Mucosa of stomach (tissue), 1 donor: Measurements from ENCODE around the gene TMEM203.
A peak's percentile ranks its signal among the peaks of the same experiment; 100 is the strongest.

Experiments
- H3K27me3 ChIP-seq: one replicate; pipeline ENCODE4 v1.7.0; 2013; ENCODE audit warnings: mild to moderate bottlenecking, low read length; ENCODE audit not compliant: control insufficient read depth, insufficient read depth
- H3K36me3 ChIP-seq: one replicate; pipeline ENCODE4 v1.7.0; 2013; ENCODE audit warnings: low read length; ENCODE audit not compliant: control insufficient read depth, insufficient read depth
- H3K4me1 ChIP-seq: one replicate; pipeline ENCODE4 v1.7.0; 2013; ENCODE audit warnings: mild to moderate bottlenecking, low read length; ENCODE audit not compliant: control insufficient read depth, insufficient read depth
- H3K4me3 ChIP-seq: one replicate; pipeline ENCODE4 v1.7.0; 2013; ENCODE audit warnings: low read length
- H3K9ac ChIP-seq: one replicate; pipeline ENCODE4 v1.7.0; 2013; ENCODE audit warnings: mild to moderate bottlenecking, low read length, moderate library complexity
- H3K9me3 ChIP-seq: one replicate; pipeline ENCODE4 v1.7.0; 2013; ENCODE audit warnings: mild to moderate bottlenecking, low read length, moderate library complexity; ENCODE audit not compliant: control insufficient read depth
- donor health status: Pancreatic carcinoma.

Gene TMEM203

DNA sequence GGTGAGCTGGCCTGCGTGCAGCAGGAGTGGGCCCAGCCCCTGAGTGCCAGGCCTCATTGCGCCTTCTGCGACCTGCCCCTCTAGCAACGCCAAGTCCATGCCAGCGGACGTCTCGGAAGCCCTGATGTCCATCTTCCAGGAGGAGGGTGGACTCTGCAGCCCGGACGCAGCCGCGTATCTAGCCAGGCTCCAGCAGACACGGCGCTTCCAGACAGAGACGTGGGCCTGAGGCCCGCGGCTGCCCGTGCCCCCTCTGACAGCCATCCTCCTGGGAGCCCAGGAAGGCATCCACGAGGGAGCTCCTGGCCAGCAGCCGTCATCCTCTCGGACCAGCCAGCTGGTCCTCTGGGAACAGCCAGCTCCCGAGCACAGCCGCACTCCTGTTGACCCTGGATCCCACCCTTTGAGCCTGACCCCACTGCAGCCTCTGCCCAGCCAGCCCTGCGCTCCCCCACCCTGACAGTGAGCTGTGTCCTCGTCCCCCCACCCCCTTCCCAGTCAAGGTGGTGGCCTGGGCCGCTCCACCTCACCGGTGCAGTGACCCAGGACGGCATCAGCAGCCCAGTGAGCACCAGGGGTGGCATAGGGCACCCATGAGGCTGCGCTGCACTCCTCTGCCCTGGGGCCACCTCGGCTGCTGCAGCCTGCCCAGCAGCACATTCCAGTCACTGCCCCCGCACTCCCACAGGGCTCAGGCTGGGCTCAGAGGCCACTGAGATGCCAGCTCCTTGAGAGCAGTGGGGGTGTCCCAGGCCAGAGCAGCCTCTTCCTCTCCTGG is 10.9 kb upstream of the TMEM203 start:
- peak overlapping the region; percentile 53 for H3K9ac ChIP-seq
- H3K4me1 ChIP-seq: peaks cover 30% of the 10 kb centered on the region
- no peaks in the 10 kb centered on the region for H3K27me3 ChIP-seq
- no peaks in the 10 kb centered on the region for H3K36me3 ChIP-seq
- no peak overlapping the region for H3K4me3 ChIP-seq
- no peaks in the 10 kb centered on the region for H3K9me3 ChIP-seq

DNA sequence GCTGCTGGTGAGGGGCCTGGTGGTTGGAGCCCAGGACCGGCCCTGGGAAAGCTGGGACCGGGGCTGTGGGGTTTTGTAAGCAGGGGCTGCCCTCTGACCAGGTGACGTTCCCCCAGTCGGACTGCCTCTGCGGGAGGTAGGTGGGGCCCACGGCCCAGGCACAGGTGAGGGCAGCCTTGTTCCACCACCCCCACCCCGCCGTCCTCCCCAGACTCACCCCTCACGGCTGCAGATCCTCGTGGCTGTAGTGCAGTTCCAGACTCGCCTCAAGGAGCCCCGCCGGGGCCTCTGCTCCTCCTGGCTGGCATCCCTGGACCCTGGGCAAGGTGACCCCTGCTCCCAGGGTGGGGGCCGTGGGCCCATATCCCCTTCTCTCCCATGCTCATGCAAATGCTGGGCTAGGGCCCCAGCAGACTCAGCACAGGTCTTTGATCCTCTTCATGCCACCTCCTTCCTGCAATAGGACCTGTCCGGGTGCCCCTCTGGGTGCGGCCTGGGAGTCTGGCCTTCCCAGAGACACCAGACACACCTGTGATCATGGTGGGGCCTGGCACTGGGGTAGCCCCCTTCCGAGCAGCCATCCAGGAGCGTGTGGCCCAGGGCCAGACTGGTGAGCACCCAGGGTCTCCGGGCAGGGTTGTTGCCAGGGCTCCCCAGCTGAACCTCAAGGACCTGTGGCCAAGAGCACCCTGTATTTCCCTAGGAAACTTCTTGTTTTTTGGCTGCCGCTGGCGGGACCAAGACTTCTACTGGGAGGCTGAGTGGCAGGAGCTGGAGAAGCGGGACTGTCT is 9.9 kb upstream of the TMEM203 start:
- Histone ChIP-seq H3K36me3 (no peaks in the 10 kb centered on the region), H3K4me3 (no peak overlapping the region), H3K27me3 (no peaks in the 10 kb centered on the region), H3K9ac (no peak overlapping the region), H3K9me3 (no peaks in the 10 kb centered on the region), H3K4me1 (peaks cover 27% of the 10 kb centered on the region)

DNA sequence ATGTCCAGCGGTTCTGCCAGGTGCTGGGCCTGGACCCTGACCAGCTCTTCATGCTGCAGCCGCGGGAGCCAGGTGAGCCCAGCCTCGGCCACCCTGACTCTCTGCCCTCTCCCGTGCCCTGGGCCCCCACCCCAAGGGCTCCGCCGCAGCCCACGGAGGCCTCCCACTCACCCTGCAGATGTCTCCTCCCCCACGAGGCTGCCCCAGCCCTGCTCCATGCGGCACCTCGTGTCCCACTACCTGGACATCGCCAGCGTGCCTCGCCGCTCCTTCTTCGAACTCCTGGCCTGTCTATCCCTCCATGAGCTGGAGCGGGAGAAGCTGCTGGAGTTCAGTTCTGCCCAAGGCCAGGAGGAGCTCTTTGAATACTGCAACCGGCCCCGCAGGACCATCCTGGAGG is 9.2 kb upstream of the TMEM203 start:
- no peak overlapping the region for H3K4me3 ChIP-seq
- peaks cover 19% of the 10 kb centered on the region for H3K4me1 ChIP-seq
- no peaks in the 10 kb centered on the region for H3K27me3 ChIP-seq
- no peaks in the 10 kb centered on the region for H3K36me3 ChIP-seq
- no peak overlapping the region for H3K9ac ChIP-seq
- no peaks in the 10 kb centered on the region for H3K9me3 ChIP-seq

DNA sequence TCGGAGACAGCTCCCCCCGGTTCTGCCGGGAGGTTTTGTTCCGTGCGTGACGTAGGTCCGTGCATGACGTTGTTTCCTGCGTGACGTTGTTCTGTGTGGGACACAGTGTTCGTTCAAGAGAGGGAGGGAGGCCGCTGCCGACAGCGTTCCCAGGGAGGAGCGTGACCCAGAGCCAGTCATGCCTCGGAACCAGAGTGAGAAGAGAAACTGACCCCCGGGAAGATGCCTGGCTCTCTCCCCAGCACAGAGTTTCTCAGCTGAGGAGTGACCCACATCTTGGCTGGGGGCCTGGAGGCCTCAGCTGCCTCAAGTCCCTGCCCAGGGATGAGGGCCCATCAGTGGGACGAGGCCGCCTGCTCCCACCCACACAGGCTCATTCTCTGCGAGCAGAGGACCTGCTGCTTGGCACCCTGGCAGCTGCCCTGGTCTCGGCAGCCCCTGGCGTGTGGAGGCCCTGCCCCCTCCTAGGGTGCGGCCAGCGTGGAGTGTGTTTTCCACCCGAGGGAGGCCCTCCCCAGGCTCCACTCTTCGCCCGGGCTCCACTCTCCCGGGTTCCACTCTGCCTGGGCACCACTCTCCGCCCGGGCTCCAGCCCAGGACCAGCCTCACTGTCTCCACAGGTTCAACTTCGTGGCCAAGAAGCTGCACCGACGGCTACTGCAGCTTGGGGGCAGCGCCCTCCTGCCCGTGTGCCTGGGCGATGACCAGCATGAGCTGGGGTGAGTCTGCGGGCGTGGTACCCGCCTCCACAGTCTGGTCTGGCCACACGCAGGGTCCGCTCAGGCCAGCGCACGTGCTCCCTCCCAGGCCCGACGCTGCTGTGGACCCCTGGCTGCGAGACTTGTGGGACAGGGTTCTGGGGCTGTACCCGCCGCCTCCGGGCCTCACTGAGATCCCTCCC is 8.0 kb upstream of the TMEM203 start:
- H3K9ac ChIP-seq: no peak overlapping the region
- H3K9me3 ChIP-seq: no peaks in the 10 kb centered on the region
- peaks cover 9% of the 10 kb centered on the region for H3K4me1 ChIP-seq
- H3K4me3 ChIP-seq: no peak overlapping the region
- no peaks in the 10 kb centered on the region for H3K27me3 ChIP-seq
- H3K36me3 ChIP-seq: no peaks in the 10 kb centered on the region

DNA sequence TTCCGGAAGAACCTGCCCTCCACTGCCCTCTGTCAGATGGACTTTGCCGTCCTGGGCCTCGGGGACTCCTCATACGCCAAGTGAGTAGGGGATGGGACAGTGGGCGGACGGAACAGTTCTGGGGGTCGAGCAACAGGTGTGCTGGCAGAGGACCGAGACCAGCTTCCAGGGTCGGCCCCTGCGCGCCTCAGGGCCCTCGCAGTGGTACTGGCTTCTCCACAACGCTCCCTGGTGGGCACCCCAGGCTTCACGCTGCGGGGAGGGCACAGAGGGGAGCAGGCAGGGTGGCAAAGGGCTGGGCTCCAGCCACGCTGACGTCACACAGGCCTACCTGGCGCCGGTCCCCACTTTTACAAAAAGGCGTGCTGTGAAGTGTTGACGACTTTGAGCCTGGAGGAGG is 7.1 kb upstream of the TMEM203 start:
- no peak overlapping the region for H3K9ac ChIP-seq

DNA sequence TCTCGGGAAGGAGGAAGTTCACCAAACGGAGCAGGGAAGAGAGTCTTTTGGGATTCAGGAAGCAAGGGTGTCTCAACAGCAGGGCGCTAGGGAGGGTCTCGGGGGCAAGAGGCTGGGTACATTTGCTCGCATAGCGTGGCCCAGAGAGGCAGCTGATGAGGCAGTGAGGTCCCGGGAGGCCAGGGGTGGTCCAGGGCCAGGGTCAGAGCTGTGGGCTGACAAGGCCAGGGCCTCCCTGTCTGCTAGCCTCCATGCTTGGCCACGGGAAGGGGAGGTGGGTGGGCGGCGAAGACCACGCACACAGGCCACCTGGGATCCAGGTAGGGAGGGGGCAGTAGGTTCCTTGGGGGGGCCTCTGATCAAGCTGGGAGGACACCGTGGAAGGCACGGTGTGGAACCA is 6.1 kb upstream of the TMEM203 start:
- no peaks in the 10 kb centered on the region for H3K27me3 ChIP-seq
- H3K9me3 ChIP-seq: no peaks in the 10 kb centered on the region
- no peaks in the 10 kb centered on the region for H3K36me3 ChIP-seq
- H3K4me3 ChIP-seq: no peak overlapping the region
- peaks cover 5% of the 10 kb centered on the region for H3K4me1 ChIP-seq
- no peak overlapping the region for H3K9ac ChIP-seq

More for the DNA sequence above, 7.1 kb upstream of the TMEM203 start:
- no peak overlapping the region for H3K4me3 ChIP-seq
- no peaks in the 10 kb centered on the region for H3K9me3 ChIP-seq
- H3K4me1 ChIP-seq: peaks cover 7% of the 10 kb centered on the region
- no peaks in the 10 kb centered on the region for H3K36me3 ChIP-seq
- H3K27me3 ChIP-seq: no peaks in the 10 kb centered on the region

DNA sequence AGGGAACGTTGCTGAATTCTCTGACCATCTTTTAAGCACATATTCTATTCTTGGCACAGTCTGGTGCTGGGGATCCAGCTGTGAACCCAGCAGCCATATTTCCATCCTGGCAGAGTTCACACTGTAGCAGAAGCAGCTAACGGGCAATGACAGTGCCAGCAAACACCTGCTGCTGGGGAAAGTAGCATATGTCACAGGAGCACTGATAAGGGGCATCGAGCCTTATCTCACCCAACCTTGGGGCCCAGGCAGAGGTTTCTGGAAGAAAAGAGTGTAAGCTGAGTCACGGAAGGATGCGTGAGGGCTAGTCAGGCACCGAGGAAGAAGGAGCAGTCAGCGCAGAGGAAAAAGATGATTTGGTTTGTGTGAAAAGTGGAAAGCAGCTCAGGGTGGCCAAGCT is 1.2 kb upstream of the TMEM203 start:
- H3K4me3 ChIP-seq: no peak overlapping the region
- H3K4me1 ChIP-seq: peaks cover 20% of the 10 kb centered on the region
- no peaks in the 10 kb centered on the region for H3K9me3 ChIP-seq
- H3K9ac ChIP-seq: peak overlapping the region; percentile 86
- H3K36me3 ChIP-seq: no peaks in the 10 kb centered on the region
- H3K27me3 ChIP-seq: no peaks in the 10 kb centered on the region

DNA sequence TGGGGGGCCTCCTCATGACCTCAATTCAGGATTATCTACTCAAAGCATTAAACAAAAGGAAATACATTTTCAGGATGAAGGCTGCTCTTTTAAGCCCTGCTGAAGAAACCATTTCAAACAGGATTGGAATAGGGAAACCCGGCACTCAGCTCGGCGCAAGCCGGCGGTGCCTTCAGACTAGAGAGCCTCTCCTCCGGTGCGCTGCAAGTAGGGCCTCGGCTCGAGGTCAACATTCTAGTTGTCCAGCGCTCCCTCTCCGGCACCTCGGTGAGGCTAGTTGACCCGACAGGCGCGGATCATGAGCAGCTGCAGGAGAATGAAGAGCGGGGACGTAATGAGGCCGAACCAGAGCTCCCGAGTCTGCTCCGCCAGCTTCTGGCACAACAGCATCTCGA is 720 bp downstream of the TMEM203 start:
- Histone ChIP-seq H3K4me1 (peaks cover 26% of the 10 kb centered on the region), H3K36me3 (no peaks in the 10 kb centered on the region), H3K9me3 (no peaks in the 10 kb centered on the region), H3K4me3 (peak overlapping the region; percentile 86), H3K27me3 (no peaks in the 10 kb centered on the region), H3K9ac (peak overlapping the region; percentile 86)

DNA sequence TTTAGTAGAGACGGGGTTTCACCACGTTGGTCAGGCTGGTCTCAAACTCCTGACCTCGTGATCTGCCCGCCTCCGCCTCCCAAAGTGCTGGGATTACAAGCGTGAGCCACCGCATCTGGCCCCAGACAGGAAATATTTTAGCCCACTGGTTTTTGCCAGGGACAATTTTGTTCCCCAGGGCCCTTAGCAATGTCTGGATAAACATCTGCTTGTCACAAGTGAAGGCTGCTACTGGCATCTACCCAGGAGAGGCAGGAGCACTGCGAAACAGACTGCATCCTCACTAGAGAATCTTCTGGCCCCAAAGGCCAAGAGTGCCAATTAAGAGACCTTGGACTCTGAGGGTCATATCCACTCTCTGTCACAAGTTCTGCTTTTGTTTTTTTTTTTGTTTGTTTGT is 2.5 kb downstream of the TMEM203 start:
- no peak overlapping the region for H3K9ac ChIP-seq
- H3K9me3 ChIP-seq: no peaks in the 10 kb centered on the region
- H3K36me3 ChIP-seq: no peaks in the 10 kb centered on the region
- H3K4me3 ChIP-seq: no peak overlapping the region
- H3K27me3 ChIP-seq: no peaks in the 10 kb centered on the region
- peaks cover 43% of the 10 kb centered on the region for H3K4me1 ChIP-seq

DNA sequence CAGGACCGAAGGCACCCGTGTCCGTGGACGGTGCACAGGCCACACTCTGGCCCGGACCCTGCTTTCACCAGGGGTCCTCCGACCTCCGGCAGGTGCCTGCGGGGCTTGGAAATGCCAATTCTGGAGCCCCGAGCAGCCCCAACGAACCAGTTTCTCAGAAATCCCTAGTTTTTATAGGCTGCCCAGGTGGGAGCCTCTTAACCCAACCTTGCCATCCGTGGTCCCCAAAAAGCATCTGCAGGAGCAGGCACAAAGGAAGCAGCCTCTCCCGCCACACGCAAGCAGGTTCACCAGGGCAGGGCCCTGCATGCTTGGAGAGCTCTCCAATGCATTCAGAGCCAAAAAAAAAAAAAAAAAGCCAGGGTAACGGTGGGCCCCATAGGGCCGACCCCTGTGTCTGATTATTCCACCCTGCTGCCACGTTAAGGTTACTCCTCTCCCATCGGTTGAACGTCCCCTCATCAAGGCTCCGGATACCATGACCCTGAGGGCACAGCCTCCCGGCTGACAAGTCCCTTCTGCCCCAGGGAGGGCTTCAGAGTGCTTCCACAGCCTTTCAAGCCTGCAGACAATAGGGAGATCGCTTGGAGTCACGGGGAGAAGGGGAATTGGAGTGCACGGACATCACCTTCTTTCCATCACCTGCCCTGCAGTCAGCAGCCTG is 4.1 kb downstream of the TMEM203 start:
- Histone ChIP-seq H3K4me3 (peak overlapping the region; percentile 44), H3K27me3 (no peaks in the 10 kb centered on the region), H3K9me3 (no peaks in the 10 kb centered on the region), H3K4me1 (peaks cover 53% of the 10 kb centered on the region), H3K9ac (peak overlapping the region; percentile 66), H3K36me3 (no peaks in the 10 kb centered on the region)

DNA sequence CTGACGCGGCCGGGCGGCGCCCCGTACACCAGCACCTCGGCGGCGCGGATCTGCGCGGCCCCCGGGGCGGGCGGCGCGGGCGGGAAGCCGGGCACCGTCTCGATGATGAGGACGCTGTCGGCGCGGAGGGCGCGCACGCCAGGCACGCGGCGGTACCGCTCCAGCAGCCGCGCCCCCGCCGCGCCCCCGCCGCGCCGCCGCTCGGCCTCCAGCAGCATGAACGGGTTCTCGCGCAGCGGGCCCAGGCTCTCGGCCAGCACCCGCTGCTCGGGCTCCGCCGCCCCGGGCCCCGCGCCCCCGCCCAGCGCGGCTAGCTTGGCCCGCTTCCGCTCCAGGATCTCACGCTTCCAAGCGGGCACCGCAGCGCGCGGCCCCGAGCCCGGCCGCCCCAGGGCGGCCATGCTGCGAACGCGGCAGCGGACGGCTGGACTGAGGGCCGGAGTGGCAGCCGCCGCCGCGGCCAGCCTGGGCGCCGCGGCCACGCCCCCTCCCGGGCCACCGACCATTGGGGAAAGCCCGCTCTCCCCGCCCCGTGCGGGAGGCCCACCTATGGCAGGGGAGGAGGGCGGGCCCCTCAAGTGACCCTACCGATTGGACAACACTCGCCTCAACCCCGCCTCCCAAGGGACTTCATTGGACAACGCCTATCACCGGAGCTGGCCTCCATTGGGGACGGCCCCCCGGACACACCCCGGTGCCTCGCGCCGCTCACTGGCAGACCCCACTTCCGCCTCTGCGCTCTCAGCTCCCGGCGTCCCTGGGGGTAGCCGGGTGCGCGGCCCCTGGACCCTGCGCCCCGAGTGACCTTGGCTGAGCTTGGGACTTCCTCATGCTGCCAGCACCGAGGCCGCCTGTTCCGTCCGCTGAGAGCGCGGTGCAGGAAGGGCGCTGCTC is 4.9 kb downstream of the TMEM203 start, which contains the start of gene TPRN:
Gene TPRN, minus strand, starts transcription at position 431 of the 894 bp plus-strand sequence. Its CDS starts 30 bp downstream, at position 401.
- Histone ChIP-seq H3K27me3 (no peaks in the 10 kb centered on the region), H3K9ac (peak within 1 kb of the TSS; percentile 66), H3K9me3 (no peaks in the 10 kb centered on the region), H3K36me3 (no peaks in the 10 kb centered on the region), H3K4me3 (peak within 1 kb of the TSS; percentile 44), H3K4me1 (peaks cover 55% of the 10 kb centered on the region)
